ENCODE data around the gene MAGEB17.
"Not testable (repeated sequence)": the region's sequence is repeated elsewhere in the genome, so short reads cannot be mapped to it uniquely, and the experiment has no call there.

MAGEB17 gene, protein sequence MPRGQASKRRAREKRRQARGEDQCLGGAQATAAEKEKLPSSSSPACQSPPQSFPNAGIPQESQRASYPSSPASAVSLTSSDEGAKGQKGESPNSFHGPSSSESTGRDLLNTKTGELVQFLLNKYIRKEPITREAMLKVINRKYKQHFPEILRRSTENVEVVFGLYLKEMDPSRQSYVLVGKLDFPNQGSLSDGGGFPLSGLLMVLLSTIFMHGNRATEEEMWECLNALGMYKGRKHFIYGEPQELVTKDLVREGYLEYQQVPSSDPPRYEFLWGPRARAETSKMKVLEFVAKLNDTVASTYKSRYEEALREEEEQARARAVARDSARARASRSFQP

DNA sequence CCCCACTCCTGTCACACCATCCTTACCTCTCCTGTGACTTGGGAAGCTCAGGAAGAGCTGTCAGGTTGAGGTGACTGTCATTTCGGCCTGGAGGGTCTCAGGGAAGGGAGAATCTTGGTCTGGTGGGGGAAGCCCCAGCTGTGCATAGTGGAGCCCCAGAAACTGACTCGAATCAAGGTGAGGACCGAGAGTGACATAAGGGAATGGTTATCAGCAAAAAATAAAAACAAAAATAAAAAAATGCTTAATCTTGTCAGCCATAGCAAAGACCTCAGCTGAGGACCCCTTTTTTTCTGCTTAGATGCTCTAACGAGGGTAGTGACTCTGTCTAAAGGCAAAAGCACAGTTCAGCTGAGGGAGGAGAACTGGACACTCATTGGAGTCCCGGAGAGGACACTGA, at the start of gene MAGEB17:
MAGEB17 (plus strand) TSS at position 301 of the 400 bp plus-strand sequence. CDS start 2,902 bp downstream, outside the sequence.
- no peak for DNase-seq

GRCh38 chrX:16119353-16120220, 47.7 kb upstream of the MAGEB17 start:
- DNase-seq: no peak

DNA sequence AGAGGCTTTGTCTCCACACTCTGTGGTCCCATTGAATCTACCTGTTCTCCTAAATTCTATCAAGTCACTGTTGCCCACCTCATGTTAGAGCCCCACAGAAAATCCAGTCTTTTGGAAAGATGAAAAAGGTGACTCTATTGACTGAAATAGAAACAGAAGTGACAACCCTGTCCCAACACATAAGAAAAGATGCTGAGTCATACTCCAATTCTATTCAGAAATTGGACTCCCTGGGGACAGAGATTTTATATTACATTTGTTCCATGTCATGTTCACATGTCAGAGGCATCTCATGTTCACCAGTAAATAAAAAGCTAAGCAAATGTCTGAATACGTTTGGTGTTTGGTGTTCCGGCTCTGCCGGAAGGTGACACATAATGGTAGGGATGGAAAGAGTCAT, 46.9 kb upstream of the MAGEB17 start:
- DNase-seq: no peak

DNA sequence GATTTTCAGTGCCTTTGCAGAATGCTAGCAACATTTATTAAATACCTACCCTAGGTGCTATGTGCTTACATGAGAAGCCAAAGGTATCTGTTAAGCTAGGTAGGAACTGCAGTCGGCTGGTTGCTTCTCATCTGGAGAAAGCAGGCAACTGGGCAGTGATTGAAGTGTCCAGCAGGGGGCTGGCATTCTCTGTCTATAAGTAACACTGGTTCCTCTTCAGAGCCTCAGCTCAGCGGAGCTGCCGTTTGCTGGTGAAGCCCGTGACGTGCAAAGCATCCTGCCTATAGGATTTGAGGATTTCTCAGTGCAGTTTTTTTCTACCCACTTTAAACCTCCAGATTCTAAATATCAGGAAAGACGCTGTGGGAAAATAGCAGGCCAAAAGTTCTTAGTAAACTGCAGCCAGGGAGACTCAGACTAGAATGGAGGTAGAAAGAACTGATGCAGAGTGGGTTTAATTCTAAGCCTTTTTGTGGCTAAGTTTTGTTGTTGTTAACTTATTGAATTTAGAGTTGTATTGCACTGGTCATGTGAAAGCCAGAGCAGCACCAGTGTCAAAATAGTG, 44.0 kb upstream of the MAGEB17 start, which contains the start of gene GRPR:
GRPR (plus strand) TSS at position 344 of the 565 bp plus-strand sequence. CDS start 389 bp downstream, outside the sequence.
- DNase-seq: peak; percentile 89

GRCh38 chrX:16124201-16124600, 43.1 kb upstream of the MAGEB17 start:
- no peak for DNase-seq

DNA sequence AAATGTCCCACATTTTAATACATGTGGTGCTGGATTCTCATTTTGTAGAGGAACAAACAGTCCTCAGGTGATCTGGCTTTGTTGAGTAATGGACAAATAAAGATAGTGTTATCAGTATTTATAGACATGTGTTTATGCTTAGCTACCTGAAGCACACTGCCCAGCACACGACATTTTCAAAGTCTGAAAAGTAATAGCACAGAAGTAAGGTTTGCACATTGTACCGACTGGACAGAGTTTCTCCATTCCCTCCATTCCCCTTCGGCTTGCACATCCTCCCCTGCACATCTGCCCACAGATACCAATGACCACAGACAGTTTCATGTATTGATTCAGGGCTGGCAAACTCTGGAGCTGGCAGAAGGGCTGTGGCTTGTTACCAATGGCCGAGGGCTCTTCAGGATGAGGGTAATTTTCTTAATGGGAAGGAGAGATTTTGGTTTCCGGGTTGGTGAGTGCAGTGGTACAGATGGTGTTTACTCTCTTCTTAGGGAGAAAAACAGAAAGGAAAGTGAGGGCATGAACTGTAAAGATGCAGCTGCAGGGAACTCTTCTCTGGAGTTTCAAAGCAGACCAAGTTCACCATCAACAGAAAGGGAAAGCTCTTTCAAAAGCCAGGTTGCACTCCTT, 41.6 kb upstream of the MAGEB17 start:
- DNase-seq: peak; percentile 64

GRCh38 chrX:16130707-16131106, 36.6 kb upstream of the MAGEB17 start:
- DNase-seq: no peak

DNA sequence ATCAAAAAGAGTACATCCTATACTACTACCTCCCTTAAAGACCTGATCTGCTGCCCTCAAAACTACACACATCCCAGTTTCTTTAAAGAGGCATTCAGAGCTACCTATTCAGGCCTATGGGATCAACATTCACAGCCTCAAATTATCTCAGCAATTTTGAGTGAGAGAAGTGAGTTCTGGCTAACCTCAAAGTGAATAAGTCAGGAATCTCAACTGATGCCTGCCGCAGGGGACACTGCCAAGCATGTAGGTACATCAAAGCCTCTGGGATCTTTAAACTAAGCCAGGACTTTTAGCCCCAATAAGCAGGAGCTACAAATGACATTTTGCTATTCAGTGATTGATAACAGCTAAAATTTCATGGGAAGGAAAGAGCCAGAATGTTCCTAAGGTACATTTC, 32.3 kb upstream of the MAGEB17 start:
- DNase-seq: no peak

GRCh38 chrX:16136080-16136479, 31.2 kb upstream of the MAGEB17 start:
- no peak for DNase-seq

- DNase-seq: no peak
Measured at GRCh38 chrX:16137416-16138107, 29.7 kb upstream of the MAGEB17 start.

GRCh38 chrX:16138108-16138427, 29.2 kb upstream of the MAGEB17 start:
- DNase-seq: no peak

GRCh38 chrX:16140448-16140847, 26.8 kb upstream of the MAGEB17 start:
- no peak for DNase-seq

DNA sequence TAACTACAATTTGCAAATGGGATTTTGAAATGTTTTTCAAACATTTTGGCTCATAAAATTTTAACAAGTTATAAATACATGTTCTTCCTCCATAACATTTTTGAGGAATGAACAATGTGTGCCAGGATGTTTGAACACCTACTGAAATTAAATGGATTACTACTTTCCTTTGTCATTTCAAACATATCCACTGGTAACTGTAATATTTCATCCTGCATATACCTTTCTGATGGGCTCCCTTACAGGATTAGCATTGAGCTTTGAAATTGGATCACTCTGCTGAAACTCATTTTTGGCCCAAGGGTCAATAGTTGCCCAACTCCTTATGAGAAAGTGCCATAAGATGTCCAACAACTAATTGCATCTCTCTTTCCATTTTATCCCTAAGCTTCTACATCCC, 26.3 kb upstream of the MAGEB17 start:
- DNase-seq: no peak

GRCh38 chrX:16141422-16142245, 25.6 kb upstream of the MAGEB17 start:
- no peak for DNase-seq

- DNase-seq: no peak
Measured at GRCh38 chrX:16142246-16142558, 25.1 kb upstream of the MAGEB17 start.

GRCh38 chrX:16143968-16144367, 23.3 kb upstream of the MAGEB17 start:
- DNase-seq: no peak

DNA sequence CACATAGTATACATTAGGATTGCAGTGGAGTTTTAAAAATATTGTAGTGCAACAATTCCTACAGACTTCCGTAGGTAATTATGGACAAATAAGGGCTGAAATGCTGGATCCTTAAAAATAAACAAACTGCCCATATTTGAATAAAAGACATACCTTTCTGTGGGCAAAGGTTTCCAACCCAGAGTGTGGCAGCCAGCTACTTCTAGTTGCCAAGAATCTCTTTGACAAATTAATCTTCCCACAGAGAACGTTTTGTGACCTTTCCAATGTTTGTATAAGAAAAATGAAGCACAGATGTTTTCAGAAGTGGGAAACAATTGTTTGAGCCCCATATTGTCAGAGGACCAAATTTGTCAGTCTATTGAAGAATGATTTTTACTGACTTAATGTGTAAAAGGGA, 22.9 kb upstream of the MAGEB17 start:
- no peak for DNase-seq

- DNase-seq: not testable (repeated sequence)
Measured at GRCh38 chrX:16145093-16145492, 22.2 kb upstream of the MAGEB17 start.

GRCh38 chrX:16145656-16146055, 21.6 kb upstream of the MAGEB17 start:
- no peak for DNase-seq

DNA sequence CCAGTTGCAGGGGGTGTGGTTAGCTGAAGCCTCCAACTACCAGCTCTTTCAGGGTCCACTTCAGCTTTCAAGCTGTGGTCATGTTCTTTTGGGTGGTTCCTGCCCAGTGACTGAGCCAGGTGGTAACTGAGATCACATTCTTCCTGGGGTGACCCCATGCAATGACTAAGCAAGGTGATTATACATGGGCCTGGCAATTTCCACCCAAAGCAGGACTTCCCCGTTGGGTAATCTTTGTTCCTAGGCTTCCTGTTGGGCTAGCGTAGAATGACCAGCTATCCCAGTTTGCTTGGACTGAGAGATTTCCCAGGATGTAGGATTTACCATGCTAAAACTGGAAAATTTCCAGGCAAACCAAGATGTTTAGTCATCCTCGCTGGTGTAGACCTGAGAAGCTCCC, 18.4 kb upstream of the MAGEB17 start:
- DNase-seq: no peak

DNA sequence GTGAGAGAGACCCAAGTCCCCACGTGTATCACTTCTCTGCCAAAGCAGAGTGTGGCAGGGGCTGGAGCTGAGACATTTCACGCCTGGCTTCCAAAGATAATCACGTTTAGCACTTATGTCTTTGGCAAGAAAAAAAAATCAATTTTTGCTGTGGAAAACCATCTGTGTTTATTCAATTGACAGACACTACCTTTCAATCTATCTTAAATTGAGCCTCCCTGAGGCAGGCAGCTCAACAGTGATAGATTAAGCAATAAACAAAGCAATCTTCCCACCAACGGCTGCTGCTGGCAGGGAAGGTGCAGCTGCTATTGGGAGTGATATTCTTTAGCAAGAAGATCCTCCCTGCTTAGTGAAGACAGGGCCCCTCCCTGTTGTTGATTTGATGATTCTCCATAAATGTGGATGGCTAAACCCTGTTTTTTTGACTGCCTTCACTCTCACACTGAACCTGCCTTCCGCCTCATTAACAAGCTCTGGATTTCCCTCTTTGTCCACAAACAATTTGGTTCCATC, 11.6 kb upstream of the MAGEB17 start:
- DNase-seq: peak; percentile 47
